Choroid plexus epithelial cell (primary cell): Measurements from ENCODE around the gene GLB1L.

Experiments
- DNase-seq: peaks from one replicate; pipeline ENCODE4 v3.0.0-alpha.2; 2010; ENCODE audit warnings: low read depth
- H3K4me3 ChIP-seq: 2 replicates; pipeline ENCODE4 v1.5.1; 2011; ENCODE audit warnings: low read depth, mild to moderate bottlenecking, control low read depth, low read length, moderate library complexity
- CTCF ChIP-seq: conservative IDR thresholded peaks from 2 replicates; pipeline ENCODE4 v1.5.1; 2011; ENCODE audit warnings: low read depth, mild to moderate bottlenecking, control low read depth, inconsistent platforms, low read length, moderate library complexity

GLB1L gene

GRCh38 chr2:219248845-219249202 lies 3.6 kb upstream of the GLB1L start:
- H3K4me3 ChIP-seq = no peak overlapping the region
- DNase-seq = no peak
- no peak for TF ChIP-seq CTCF

- TF ChIP-seq CTCF = no peak
- DNase-seq = no peak
- H3K4me3 ChIP-seq = no peak overlapping the region
Observed at GRCh38 chr2:219247678-219248642, 2.7 kb upstream of the GLB1L start.

GRCh38 chr2:219246559-219246958 lies 1.3 kb upstream of the GLB1L start:
- no peak for TF ChIP-seq CTCF
- no peak for DNase-seq
- H3K4me3 ChIP-seq = no peak overlapping the region

GRCh38 chr2:219245899-219246230 lies 621 bp upstream of the GLB1L start:
- no peak for TF ChIP-seq CTCF
- peak overlapping the region; percentile 98 for H3K4me3 ChIP-seq
- no peak for DNase-seq

GRCh38 chr2:219244789-219245147 lies 476 bp downstream of the GLB1L start:
- no peak for TF ChIP-seq CTCF
- H3K4me3 ChIP-seq = peak overlapping the region; percentile 98
- DNase-seq = no peak

- no peak for TF ChIP-seq CTCF
- H3K4me3 ChIP-seq = peak overlapping the region; percentile 51
- DNase-seq = peak; percentile 50
Observed at GRCh38 chr2:219243291-219243761, 1.9 kb downstream of the GLB1L start.

GRCh38 chr2:219234331-219234730 lies 10.9 kb downstream of the GLB1L start:
- TF ChIP-seq CTCF = no peak
- DNase-seq = no peak
- H3K4me3 ChIP-seq = no peak overlapping the region
